ENCODE data around the gene ZNF888. TPM values are rescaled to one million over a fixed set of nuclear protein-coding genes. Genes with fewer than 3 reads are reported as not detected.

Gene ZNF888
- total RNA-seq, 2 experiments from 2014 or later = 4.5 to 4.8 TPM

DNA sequence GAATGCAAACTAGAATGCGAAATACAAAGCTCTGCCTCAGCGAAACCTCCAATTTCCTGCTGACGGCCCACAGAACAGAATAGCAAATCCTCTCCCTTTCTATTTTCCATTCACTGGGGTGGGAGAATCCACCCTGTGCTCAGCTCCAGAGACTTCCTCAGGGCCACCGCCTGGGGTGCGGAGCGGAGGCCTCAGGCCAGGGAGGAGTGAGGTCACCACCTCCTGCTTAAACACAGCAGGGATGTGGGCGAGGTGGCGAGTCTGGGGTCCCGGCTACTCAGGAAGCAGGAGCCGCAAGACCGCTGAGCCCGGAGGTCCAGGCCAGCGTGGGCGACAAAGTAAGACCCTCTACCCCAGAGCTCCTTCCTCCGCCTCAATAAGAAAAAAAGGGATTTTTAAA lies 25.1 kb downstream of the ZNF888 start:
- ATAC-seq (no peak), DNase-seq (no peak)
- H3K27me3 Mint-ChIP-seq = no peaks in the 10 kb centered on the region
- peaks cover 24% of the 10 kb centered on the region for H3K36me3 Mint-ChIP-seq (ENCODE audit: low read depth)
- H3K4me3 Mint-ChIP-seq = peak overlapping the region; percentile 89
- ChIA-PET CTCF (no interaction called here), POLR2A (no interaction called here)
- no peaks in the 10 kb centered on the region for H3K9me3 Mint-ChIP-seq
- H3K4me1 Mint-ChIP-seq (ENCODE audit: low read depth) = peaks cover 14% of the 10 kb centered on the region
- TF ChIP-seq, protein P1, sequence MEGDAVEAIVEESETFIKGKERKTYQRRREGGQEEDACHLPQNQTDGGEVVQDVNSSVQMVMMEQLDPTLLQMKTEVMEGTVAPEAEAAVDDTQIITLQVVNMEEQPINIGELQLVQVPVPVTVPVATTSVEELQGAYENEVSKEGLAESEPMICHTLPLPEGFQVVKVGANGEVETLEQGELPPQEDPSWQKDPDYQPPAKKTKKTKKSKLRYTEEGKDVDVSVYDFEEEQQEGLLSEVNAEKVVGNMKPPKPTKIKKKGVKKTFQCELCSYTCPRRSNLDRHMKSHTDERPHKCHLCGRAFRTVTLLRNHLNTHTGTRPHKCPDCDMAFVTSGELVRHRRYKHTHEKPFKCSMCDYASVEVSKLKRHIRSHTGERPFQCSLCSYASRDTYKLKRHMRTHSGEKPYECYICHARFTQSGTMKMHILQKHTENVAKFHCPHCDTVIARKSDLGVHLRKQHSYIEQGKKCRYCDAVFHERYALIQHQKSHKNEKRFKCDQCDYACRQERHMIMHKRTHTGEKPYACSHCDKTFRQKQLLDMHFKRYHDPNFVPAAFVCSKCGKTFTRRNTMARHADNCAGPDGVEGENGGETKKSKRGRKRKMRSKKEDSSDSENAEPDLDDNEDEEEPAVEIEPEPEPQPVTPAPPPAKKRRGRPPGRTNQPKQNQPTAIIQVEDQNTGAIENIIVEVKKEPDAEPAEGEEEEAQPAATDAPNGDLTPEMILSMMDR (IDR thresholded peaks at IDR 0.05) = no peak
- peak overlapping the region; percentile 94 for H3K27ac Mint-ChIP-seq
- intact Hi-C loops (cut with micrococcal nuclease) = no loop called here

DNA sequence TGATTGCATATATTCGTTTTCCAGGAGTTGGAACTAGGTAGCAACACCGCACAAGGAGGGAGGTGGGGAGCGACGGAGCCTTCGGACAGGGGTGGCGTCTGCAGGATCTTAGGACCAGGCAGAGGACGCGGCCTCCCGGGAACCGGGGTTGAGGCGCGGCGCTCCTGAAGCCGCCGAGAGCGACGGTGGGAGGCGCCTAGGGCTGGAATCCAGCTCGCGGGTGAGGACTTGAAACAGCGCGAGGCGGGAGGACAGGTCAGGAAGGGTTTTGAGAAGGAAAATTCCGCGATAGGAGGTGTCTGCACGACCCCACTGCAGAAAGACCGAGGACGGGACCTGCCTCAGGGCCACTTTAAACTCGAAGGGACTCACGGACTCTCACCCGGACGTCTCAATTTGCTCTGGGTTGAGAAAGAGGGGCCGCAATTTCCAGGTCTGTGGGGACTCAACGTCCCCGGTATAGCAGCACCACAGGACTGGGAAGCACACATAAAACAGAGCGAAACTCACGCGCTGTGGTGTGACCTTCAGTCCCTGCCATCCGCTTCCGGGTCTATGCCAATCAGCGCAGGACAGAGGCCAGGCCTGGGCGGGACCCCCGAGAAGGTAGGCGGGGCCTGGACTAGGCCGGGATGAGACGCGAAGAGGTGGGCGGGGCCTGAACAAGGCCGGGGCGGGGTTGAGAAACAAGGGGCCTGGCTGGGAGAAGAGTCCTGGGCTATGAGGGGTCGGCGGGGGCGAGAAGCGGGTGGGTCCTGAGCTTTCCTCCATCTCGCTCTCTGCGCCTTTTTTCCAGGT lies 25.9 kb downstream of the ZNF888 start, which contains the start of gene ZNF320:
Gene ZNF320, minus strand, starts transcription at position 498 of the 798 bp plus-strand sequence. CDS start 7,380 bp downstream, outside the sequence.
- Mint-ChIP-seq H3K4me1 (ENCODE audit: low read depth) (peaks cover 17% of the 10 kb centered on the region), H3K27me3 (no peaks in the 10 kb centered on the region), H3K36me3 (ENCODE audit: low read depth) (peaks cover 30% of the 10 kb centered on the region), H3K9me3 (no peaks in the 10 kb centered on the region), H3K27ac (peak within 1 kb of the TSS; percentile 94), H3K4me3 (peak within 1 kb of the TSS; percentile 89)
- ChIA-PET POLR2A (no interaction called here), CTCF (no interaction called here)
- TF ChIP-seq, protein P1 (IDR thresholded peaks at IDR 0.05) = no peak
- intact Hi-C loops (cut with micrococcal nuclease) = no loop called here
- DNase-seq = peak; percentile 98
- peak; percentile 100 for ATAC-seq

DNA sequence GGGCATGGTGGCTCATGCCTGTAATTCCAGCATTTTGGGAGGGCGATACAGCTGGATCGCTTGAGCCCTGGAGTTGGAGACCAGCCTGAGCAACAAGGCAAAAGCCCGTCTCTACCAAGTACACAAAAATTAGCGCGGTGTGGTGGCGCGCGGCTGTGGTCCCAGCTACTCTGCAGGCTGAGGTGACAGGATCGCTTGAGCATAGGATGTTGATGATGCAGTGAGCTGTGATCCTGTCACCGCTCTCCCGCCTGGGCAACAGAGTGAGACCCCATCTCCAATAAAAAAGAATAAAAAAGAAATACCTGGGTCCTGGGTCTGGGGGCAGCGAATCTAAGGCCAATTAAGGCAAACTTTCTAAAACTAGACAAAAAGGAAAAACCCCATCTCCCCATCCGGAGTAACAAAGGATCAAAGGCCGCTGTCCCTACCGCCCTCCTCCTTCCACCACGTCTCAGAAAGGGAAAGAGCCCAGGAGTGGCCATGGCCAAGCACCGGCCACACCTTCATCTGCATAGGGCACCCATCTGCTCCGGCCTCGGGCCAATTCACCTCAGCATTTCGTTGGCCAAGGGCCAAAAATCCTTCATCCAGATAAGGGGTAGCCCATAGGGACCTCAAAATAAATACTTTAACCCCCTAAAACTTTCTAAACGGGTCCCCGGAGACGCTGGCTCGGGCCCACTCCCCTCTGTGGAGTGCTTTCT lies 26.6 kb downstream of the ZNF888 start:
- ATAC-seq (no peak), DNase-seq (peak; percentile 11)
- peaks cover 17% of the 10 kb centered on the region for H3K4me1 Mint-ChIP-seq (ENCODE audit: low read depth)
- no peaks in the 10 kb centered on the region for H3K9me3 Mint-ChIP-seq
- ChIA-PET POLR2A (no interaction called here), CTCF (no interaction called here)
- peaks cover 31% of the 10 kb centered on the region for H3K36me3 Mint-ChIP-seq (ENCODE audit: low read depth)
- peak overlapping the region; percentile 89 for H3K4me3 Mint-ChIP-seq
- H3K27me3 Mint-ChIP-seq = no peaks in the 10 kb centered on the region
- H3K27ac Mint-ChIP-seq = peak overlapping the region; percentile 94
- intact Hi-C loops (cut with micrococcal nuclease) = no loop called here
- TF ChIP-seq, protein P1 (IDR thresholded peaks at IDR 0.05) = no peak

DNA sequence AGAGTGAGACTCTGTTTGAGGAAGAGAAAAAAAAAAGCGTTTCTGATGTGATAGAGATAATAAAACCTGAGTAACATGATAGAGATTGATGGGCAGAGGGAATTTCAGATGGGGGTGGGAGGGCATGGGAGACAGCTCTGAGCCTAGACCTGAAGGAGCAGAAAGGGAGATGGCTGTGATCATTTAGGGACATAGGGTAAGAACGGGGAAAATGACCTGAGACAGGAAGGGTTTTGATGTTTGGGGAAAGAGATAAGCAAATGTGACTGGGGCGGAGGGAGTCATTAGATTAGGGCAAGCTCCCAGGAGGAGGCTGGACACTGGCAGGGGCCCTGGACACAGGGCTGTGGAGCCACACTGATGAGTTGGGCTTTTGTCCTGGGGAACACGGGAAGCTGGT lies 31.9 kb downstream of the ZNF888 start:
- H3K27ac Mint-ChIP-seq = no peak overlapping the region
- no peak overlapping the region for H3K4me3 Mint-ChIP-seq
- no peaks in the 10 kb centered on the region for H3K27me3 Mint-ChIP-seq
- intact Hi-C loops (cut with micrococcal nuclease) = no loop called here
- H3K4me1 Mint-ChIP-seq (ENCODE audit: low read depth) = peaks cover 11% of the 10 kb centered on the region
- TF ChIP-seq, protein P1 (IDR thresholded peaks at IDR 0.05) = no peak
- DNase-seq = no peak
- H3K36me3 Mint-ChIP-seq (ENCODE audit: low read depth) = peaks cover 69% of the 10 kb centered on the region
- ChIA-PET POLR2A (no interaction called here), CTCF (no interaction called here)
- no peak for ATAC-seq
- no peaks in the 10 kb centered on the region for H3K9me3 Mint-ChIP-seq

DNA sequence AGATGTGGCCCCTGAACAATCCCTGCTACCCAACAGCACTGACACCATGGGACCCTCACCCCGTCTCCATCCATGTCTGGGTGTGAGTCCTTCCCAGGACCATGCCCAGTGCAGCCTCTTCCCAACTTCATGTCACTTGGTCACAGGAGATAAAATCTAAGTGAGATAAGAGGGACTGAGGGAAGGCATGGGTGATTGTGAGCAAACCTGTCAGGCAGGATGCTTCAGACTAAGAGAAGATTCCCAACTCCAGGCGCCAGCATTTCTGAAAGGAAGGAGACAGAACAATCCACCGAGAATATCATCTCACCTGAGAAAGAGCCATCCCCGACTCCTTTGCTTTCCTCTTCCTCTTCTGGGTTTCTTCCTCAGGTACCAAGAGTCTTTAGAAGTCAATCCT lies 33.3 kb downstream of the ZNF888 start:
- Mint-ChIP-seq H3K4me1 (ENCODE audit: low read depth) (peaks cover 9% of the 10 kb centered on the region), H3K9me3 (no peaks in the 10 kb centered on the region), H3K27me3 (no peaks in the 10 kb centered on the region), H3K27ac (no peak overlapping the region), H3K36me3 (ENCODE audit: low read depth) (peaks cover 73% of the 10 kb centered on the region), H3K4me3 (no peak overlapping the region)
- no peak for ATAC-seq
- POLR2A ChIA-PET = no interaction called here
- CTCF ChIA-PET = no interaction called here
- intact Hi-C loops (cut with micrococcal nuclease) = no loop called here
- TF ChIP-seq, protein P1 (IDR thresholded peaks at IDR 0.05) = no peak
- no peak for DNase-seq
